MCF 10A (cell line): ENCODE data around the gene RNF212. TPM values are rescaled to one million over a fixed set of nuclear protein-coding genes. Genes with fewer than 3 reads are reported as not detected.

Experiments used
- BruUV-seq: library from RNA; stranded (reverse); fragments of 400-500 nt; replicated peaks from 2 replicates; lab custom pipeline; 2021; lab: Mats Ljungman, UMichigan
- CTCF ChIA-PET: fragments of 300-600 bp; sonication (Branson Sonifier 250); formaldehyde crosslinking; extraction: SDS; loops from one replicate; lab custom pipeline; 2021; ENCODE audit warnings: antibody characterized with exemption, inconsistent platforms; lab: Yijun Ruan, JAX
- POLR2A ChIA-PET: fragments of 300-600, 350-650 bp; sonication (Branson Sonifier 250); formaldehyde crosslinking; extraction: SDS; loops from one replicate; lab custom pipeline; 2020; ENCODE audit warnings: antibody characterized with exemption, inconsistent platforms; lab: Yijun Ruan, JAX
- DNase-seq: peaks from one replicate; pipeline ENCODE4 v3.0.0-alpha.2; 2018; ENCODE audit not compliant: unreplicated experiment
- H3K27ac Mint-ChIP-seq: one replicate; pipeline ENCODE4 v1.8.0; 2022; ENCODE audit warnings: mild to moderate bottlenecking, low read depth, mixed read lengths; ENCODE audit not compliant: unreplicated experiment
- H3K27me3 Mint-ChIP-seq: one replicate; pipeline ENCODE4 v1.8.0; 2022; ENCODE audit warnings: mixed read lengths; ENCODE audit not compliant: insufficient read depth, unreplicated experiment
- H3K36me3 Mint-ChIP-seq: one replicate; pipeline ENCODE4 v1.8.0; 2022; ENCODE audit warnings: mild to moderate bottlenecking, moderate library complexity, mixed read lengths; ENCODE audit not compliant: insufficient read depth, unreplicated experiment
- H3K4me1 Mint-ChIP-seq: one replicate; pipeline ENCODE4 v1.8.0; 2022; ENCODE audit warnings: mixed read lengths; ENCODE audit not compliant: insufficient read depth, unreplicated experiment
- H3K4me3 Mint-ChIP-seq: one replicate; pipeline ENCODE4 v1.8.0; 2022; ENCODE audit warnings: mild to moderate bottlenecking, moderate library complexity, mixed read lengths; ENCODE audit not compliant: unreplicated experiment
- H3K9me3 Mint-ChIP-seq: one replicate; pipeline ENCODE4 v1.8.0; 2022; ENCODE audit warnings: mixed read lengths; ENCODE audit not compliant: unreplicated experiment
- intact Hi-C: fragments of 100-400 bp; cut with micrococcal nuclease; formaldehyde crosslinking; loops from 2 replicates; pipeline ENCODE4 v1.14.1; 2022
- total RNA-seq: library from RNA; stranded (reverse); gene quantifications from 2 replicates; pipeline ENCODE4 v1.2.3, GENCODE V29; 2022
- TF ChIP-seq, protein P1 (sequence below): fragments of 200-600 bp; IDR thresholded peaks from one replicate; pipeline ENCODE4 v1.8.0; 2022; ENCODE audit warnings: antibody characterized with exemption, mild to moderate bottlenecking; ENCODE audit not compliant: unreplicated experiment

The RNF212 gene
- total RNA-seq, 1 experiment from 2014 or later = not detected

DNA sequence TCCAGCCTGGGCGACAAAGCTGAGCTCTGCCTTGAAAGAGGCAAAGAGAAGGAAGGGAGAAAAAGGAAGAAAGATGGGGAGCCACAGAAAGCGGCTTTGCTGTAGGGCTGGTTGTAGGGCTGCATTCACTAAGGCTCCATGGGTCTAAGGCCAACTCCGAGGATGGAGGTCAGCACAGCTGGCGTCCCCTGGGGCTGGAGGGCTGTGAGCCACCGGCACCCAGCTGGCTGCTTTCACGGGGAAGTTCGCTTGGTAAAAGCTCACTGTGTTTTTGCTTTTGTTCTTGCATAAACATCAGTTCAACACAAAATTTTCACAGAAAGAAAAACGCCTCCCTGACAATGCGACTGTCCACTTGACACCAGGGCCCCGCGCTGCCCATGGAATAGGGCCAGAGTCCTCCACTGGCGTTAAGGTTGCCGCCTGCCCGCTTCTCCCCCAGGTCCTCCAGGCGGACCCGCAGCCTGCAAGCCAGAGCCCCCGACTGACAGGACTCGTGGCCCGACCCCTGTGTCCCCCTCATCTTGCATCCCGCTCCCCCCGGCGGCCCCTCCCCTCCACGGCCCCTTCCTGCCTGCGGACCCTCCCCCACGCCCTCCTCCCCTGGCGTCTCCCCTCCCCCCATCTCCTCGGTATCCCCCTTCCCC lies 1.1 kb downstream of the RNF212 start:
- intact Hi-C loops = no loop called here
- ChIA-PET CTCF (no interaction called here), POLR2A (no interaction called here)
- no peaks in the 10 kb centered on the region for H3K36me3 Mint-ChIP-seq
- BruUV-seq = no TSS peak
- peaks cover 45% of the 10 kb centered on the region for H3K27me3 Mint-ChIP-seq
- TF ChIP-seq, protein P1, sequence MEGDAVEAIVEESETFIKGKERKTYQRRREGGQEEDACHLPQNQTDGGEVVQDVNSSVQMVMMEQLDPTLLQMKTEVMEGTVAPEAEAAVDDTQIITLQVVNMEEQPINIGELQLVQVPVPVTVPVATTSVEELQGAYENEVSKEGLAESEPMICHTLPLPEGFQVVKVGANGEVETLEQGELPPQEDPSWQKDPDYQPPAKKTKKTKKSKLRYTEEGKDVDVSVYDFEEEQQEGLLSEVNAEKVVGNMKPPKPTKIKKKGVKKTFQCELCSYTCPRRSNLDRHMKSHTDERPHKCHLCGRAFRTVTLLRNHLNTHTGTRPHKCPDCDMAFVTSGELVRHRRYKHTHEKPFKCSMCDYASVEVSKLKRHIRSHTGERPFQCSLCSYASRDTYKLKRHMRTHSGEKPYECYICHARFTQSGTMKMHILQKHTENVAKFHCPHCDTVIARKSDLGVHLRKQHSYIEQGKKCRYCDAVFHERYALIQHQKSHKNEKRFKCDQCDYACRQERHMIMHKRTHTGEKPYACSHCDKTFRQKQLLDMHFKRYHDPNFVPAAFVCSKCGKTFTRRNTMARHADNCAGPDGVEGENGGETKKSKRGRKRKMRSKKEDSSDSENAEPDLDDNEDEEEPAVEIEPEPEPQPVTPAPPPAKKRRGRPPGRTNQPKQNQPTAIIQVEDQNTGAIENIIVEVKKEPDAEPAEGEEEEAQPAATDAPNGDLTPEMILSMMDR = no peak
- H3K9me3 Mint-ChIP-seq = no peaks in the 10 kb centered on the region
- H3K4me3 Mint-ChIP-seq = no peak overlapping the region
- DNase-seq = no peak
- H3K4me1 Mint-ChIP-seq = peaks cover 17% of the 10 kb centered on the region
- H3K27ac Mint-ChIP-seq = no peak overlapping the region

DNA sequence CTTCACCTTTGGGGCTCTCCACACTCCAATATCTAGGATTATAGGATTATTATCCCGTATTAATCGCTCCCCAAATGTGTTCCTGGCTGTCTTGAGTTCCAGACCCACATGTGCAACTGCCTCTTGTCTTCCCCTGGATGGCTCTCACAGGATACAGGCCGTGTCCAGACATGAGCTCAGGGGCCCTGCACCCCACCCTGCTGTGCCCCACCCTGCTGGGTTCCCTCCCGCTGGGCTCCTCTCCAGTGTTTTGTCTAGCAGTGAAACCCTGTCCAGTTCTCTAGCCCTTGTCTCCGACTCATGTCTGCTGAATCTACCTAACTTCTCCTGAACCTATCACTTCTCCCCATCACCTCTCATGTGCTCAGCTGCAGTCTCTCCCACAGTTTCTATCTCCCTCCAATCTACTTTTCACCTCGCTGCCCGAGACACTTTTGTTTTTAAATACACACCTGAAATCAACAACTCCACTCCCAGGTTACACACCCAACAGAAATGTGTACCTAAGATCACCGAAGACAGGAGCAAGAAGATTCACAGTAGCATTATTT lies 2.0 kb downstream of the RNF212 start:
- Mint-ChIP-seq H3K27ac (no peak overlapping the region), H3K9me3 (no peaks in the 10 kb centered on the region), H3K36me3 (no peaks in the 10 kb centered on the region), H3K4me1 (peaks cover 17% of the 10 kb centered on the region), H3K4me3 (no peak overlapping the region), H3K27me3 (peaks cover 36% of the 10 kb centered on the region)
- intact Hi-C loops = no loop called here
- TF ChIP-seq, protein P1 = no peak
- BruUV-seq = no TSS peak
- ChIA-PET POLR2A (no interaction called here), CTCF (no interaction called here)
- DNase-seq = no peak

DNA sequence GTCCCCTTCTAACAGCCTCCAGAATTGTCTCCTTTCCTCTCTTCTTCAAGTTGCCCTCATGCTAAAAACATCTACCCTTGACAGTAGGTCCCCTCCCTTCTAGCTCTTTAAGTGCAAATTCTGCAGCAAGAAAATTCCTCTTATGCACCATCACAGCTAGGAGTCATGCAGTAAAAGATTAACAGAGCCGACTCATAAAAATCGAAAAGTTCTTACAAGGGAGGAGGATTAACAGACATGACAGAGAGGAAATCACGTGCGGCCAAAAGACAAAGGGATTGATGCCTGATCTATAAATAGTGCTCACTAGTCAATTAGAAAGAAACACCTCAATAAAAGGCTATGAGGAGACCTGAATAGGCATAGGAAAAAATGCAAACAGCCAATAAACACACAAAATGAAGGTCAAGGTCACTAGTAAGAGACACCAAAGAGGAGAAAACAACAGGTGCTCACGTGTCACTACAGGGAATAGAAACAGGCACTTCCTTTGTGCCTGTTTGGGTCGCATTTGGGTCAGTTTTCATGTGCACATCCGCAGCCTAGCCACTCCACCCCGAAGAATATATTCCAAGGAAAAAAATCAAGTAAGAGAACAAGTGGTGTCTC lies 3.4 kb downstream of the RNF212 start:
- H3K27me3 Mint-ChIP-seq = peaks cover 29% of the 10 kb centered on the region
- H3K27ac Mint-ChIP-seq = no peak overlapping the region
- H3K4me1 Mint-ChIP-seq = peaks cover 17% of the 10 kb centered on the region
- no peak overlapping the region for H3K4me3 Mint-ChIP-seq
- H3K36me3 Mint-ChIP-seq = no peaks in the 10 kb centered on the region
- BruUV-seq = no TSS peak
- H3K9me3 Mint-ChIP-seq = no peaks in the 10 kb centered on the region
- TF ChIP-seq, protein P1 = no peak
- ChIA-PET POLR2A (no interaction called here), CTCF (interaction anchor here (0.6 to 1.1 kb wide), 2 partner anchors 11 to 21 kb away, joined by 3 read pairs; no protein-coding TSS in a partner anchor)
- intact Hi-C loops = no loop called here
- no peak for DNase-seq

GRCh38 chr4:1109333-1109732 lies 4.0 kb downstream of the RNF212 start:
- Mint-ChIP-seq H3K4me3 (no peak overlapping the region), H3K36me3 (no peaks in the 10 kb centered on the region), H3K9me3 (no peaks in the 10 kb centered on the region), H3K27me3 (peaks cover 29% of the 10 kb centered on the region), H3K4me1 (peaks cover 17% of the 10 kb centered on the region), H3K27ac (no peak overlapping the region)
- BruUV-seq = no TSS peak
- ChIA-PET CTCF (interaction anchor here (0.5 to 1.1 kb wide), 3 partner anchors 10 to 33 kb away, joined by 3 read pairs; no protein-coding TSS in a partner anchor), POLR2A (no interaction called here)
- DNase-seq = no peak
- TF ChIP-seq, protein P1 = no peak
- intact Hi-C loops = no loop called here
